ENCODE results near the gene THSD7A.

DNA sequence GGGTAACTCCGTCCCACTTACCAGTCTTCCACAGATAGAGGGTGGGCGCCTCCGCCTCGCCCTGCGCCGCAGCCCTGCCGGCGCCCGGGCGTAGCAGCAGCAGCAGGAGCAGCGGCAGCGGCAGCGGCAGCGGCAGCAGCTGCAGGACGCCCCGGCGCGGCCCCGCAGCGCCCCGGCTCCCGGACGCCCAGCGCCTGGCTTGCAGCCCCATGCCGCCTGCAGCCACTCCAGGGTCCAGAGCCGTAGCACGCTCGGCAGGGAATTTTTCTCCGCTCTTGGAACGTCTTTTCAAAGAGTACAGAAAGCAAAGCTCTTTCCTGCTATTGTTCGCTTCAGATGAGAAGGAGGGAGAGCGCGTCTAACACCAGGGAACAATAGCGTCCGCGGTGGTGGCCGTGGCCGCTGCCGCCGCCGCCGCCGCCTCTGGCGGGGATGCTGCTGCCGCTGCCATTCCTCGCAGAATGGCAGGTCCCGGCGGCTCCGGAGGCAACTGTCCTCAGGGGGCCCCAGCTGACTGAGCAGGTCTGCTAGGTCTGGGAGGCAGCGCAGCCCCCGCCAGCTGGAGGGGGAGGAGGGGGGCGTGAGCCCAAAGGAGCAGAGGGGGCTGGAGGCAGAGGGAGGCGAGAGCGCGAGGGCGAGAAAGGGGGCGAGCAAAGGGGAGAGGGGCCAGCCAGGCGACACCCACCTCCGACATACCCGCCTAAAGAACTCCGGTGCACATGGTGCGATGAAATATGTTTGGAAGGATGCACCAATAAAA is at the start of gene THSD7A:
- no peak for TF ChIP-seq EZH2 (IDR thresholded peaks at IDR 0.05; ENCODE audit: borderline replicate concordance, control insufficient read depth, low read depth, low read length)
- TF ChIP-seq CEBPB (IDR thresholded peaks at IDR 0.05; ENCODE audit: borderline replicate concordance in 1 of 2, low read depth in 2 of 2, low read length in 2 of 2): no peak
- TF ChIP-seq POLR2AphosphoS2 (IDR thresholded peaks at IDR 0.05; ENCODE audit: low read depth, low read length): no peak
- TF ChIP-seq POLR2A (IDR thresholded peaks at IDR 0.05; ENCODE audit: low read depth, low read length): no peak
- TF ChIP-seq CHD1 (IDR thresholded peaks at IDR 0.05; ENCODE audit: low read depth, low read length): no peak
